Measurements from ENCODE around the gene MCUB. TPM values are rescaled to one million over a fixed set of nuclear protein-coding genes. Genes with fewer than 3 reads are reported as not detected.
A peak's percentile ranks its signal among the peaks of the same experiment; 100 is the strongest.
"Not testable (repeated sequence)": the region's sequence is repeated elsewhere in the genome, so short reads cannot be mapped to it uniquely, and the experiment has no call there.

The MCUB gene
- 13.4 TPM for polyA plus RNA-seq (2013, experiment 1 of 2; ENCODE audit: insufficient read length)
- 5.2 TPM for polyA plus RNA-seq (2013, experiment 2 of 2; ENCODE audit: insufficient read length)

- DNase-seq, result peak; percentile 90
Observed at GRCh38 chr4:109559983-109560686, at the start of gene MCUB. MCUB (plus strand) TSS chr4:109560246; CDS start chr4:109560338, 92 bp downstream.

DNA sequence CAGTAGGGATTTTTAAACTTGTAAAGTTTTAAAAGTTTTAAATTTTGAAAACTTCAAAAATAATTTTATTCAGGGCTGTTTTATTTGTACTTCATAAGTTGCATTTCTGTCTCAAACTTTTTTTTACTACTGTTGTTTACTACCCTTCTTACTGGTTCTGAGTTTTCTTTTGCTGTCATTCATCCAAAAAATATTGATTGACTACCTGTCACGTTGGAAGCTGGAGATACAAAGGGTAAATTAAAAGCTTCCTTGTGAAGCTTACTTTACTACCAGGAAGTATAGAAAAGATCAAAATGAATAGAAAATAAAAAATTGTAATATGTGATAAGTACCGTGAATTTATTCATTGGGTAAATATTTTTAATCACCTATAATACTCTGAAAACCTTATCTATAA lies 49.4 kb upstream of the MCUB start:
- DNase-seq, result no peak

GRCh38 chr4:109511414-109511813 lies 48.6 kb upstream of the MCUB start:
- DNase-seq, result no peak

- DNase-seq, result not testable (repeated sequence)
Observed at GRCh38 chr4:109513368-109513767, 46.7 kb upstream of the MCUB start.

GRCh38 chr4:109532182-109532581 lies 27.9 kb upstream of the MCUB start:
- DNase-seq, result no peak

- no peak for DNase-seq
Observed at GRCh38 chr4:109545401-109545800, 14.6 kb upstream of the MCUB start.

DNA sequence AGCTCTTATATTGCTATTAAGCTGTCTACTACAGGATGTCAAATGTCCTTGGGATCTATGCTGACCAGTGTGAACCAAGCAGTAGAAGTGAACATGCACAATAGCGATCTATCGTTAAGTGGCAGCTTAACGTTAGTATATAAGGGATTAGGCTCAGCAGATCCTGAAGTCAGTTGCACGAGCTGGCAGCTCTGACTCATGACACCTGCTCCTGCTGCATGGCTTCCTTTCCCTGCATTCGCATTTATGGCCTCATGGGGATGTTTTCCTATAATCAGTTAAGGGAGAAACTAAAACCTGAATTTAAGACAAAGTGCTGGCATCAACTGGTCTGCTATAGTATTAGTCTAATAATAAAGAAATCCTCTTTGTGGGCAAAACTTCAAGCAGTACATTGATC lies 12.7 kb upstream of the MCUB start:
- DNase-seq, result no peak

DNA sequence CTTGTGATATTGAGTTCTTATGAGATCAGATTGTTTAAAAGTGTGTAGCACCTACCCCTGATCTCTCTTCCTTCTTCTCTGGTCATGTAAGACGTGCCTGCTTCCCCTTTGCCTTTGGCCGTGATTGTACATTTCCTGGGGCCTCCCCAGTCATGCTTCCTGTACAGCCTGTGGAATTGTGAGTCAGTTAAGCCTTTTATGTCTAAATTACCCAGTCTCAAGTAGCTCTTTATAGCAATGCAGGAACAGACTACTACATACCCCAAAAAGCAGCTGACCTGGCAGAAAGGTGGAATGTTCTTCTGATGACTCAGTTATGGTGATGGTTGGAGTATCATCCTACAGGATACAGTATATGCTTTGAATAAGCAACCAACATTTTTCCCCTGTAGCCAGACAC lies 11.4 kb upstream of the MCUB start:
- peak; percentile 70 for DNase-seq

- DNase-seq, result no peak
Observed at GRCh38 chr4:109552237-109552636, 7.8 kb upstream of the MCUB start.

GRCh38 chr4:109553130-109553529 lies 6.9 kb upstream of the MCUB start:
- DNase-seq, result no peak

DNA sequence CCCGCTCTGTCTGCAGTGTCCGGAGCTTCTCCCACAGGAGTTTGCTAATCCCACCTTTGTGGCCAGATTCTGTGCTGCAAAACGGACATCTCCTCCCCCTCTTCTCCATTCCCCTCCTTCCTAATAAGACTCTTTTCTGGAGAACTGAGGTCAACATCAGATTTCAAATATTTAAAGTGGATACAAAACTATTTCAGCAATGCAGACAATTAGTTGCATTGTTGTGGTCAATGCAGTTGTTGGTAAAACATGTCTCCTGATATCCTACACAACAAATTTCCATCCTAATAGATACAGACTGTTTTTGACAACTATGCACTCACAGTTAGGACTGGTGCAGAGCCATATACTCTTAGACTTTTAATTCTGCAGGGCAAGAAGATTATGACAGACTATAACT lies 5.1 kb upstream of the MCUB start:
- no peak for DNase-seq

DNA sequence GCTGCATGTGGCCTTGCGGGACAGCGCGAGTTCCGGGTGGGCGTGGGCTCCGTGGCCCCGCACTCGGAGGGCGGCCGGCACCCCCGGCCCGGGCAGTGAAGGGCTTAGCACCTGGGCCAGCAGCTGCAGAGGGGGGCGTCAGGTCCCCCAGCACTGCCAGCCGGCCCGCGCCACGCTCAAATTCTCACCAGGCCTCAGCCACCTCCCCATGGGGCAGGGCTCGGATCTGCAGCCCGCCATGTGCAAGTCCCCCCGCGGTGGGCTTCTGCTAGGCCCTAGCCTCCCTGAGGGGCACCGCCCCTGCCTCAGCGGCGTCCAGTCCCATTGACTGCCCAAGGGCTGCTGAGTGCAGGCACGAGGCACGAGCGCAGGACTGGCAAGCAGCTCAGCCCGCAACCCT lies 2.6 kb upstream of the MCUB start:
- no peak for DNase-seq

DNA sequence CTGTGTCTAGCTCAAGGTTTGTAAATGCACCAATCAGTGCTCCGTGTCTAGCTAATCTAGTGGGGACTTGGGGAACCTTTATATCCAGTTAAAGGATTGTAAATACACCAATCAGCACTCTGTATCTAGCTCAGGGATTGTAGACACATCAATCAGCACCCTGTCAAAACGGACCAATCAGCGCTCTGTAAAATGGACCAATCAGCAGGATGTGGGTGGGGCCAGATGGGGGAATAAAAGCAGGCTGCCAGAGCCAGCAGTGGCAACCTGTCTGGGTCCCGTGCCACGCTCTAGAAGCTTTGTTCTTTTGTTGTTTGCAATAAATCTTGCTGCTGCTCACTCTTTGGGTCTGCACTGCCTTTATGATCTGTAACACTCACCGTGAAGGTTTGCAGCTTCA lies 2.0 kb upstream of the MCUB start:
- DNase-seq, result not testable (repeated sequence)

DNA sequence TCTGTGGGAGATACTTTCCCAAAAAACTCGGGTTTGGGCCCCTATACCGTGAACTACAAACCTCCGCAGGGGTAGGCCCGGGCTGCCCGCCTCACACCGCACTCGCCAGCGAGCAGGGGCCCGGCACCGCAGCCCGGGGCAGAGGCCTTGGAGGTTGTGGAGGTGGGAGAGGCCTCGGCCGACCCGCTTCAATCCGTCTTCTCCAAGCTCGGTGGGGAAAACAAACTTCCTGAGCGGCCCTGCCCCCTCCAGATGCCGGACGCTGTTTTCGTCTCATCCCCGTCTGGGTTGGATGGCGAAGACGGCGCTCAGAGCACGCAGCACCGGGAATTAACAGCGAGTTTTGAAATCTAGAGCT lies 442 bp upstream of the MCUB start:
- no peak for DNase-seq

- peak; percentile 69 for DNase-seq
Observed at GRCh38 chr4:109560687-109561461, 828 bp downstream of the MCUB start.

DNA sequence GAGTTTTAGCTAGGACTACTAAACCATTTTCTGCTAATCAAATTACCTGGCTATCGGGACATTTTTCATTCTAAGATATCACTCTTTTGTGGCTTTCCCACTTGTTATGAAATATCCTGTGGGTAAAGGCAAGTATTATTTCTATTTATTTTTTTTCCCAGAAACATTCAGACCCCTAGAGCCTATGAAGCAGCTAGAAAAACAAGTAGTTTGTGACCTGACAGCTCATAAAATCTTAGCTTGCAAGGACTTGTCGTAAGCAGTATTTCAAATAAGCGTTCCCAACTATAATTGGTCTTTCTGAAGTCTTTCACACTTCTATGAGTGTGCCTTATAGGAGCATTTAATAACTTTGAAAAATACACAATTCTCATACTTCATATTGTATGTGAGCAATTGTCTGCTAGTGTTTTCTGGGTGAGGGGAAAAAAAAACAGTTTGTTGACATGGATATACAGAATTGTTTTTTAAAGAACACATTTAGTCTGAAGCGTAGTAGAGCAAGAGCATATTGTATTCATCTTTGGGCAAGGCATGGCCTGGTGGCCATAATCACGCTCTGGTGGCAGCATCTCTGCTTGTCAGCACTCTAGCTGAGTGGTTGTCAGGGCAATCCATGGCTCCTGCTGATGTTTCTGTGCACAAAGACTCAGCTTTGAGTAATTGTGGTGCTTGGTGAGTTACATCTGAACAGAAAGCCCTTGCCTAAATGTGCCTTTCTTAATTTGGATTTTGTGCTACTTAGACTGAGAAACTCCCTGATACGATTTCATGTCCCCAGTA lies 2.6 kb downstream of the MCUB start:
- no peak for DNase-seq

GRCh38 chr4:109571494-109571893 lies 11.4 kb downstream of the MCUB start:
- no peak for DNase-seq

DNA sequence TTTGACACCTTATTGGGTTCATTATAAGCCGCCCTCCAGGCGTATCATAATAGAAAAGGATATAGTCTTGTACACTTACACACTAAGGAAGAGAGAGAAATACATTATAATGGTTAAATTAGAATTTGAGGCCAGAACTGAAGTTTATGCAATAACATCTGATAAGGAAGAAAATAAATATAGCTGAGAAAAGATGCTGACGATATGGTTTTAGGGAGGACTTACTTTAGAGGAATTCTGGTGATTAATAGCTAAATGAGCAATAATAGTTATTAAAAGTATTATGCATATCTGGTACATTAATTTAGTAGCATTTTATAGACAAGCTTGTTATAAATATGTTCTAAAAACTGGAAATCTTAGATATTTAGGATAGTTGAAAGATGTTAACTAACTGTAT lies 12.1 kb downstream of the MCUB start:
- DNase-seq, result no peak

DNA sequence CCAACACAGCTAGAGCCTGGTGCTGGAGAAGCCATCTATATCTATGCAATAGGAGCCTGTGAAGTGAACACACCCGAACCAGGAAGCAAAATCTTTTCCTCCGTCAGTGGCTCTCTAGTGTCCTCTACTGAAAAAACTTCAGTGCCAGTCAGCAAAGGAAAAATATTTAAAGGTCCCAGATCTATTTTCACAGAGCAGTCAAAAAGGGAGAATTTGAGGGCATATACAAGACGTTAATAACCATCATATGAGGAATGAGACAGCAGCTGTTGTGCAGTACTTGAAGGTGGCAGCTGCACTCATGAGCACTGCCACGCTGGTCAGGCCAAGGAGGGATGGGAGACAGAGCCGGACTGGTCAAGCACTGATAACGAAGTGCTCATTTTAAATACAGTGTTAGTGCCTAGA lies 14.4 kb downstream of the MCUB start:
- no peak for DNase-seq

DNA sequence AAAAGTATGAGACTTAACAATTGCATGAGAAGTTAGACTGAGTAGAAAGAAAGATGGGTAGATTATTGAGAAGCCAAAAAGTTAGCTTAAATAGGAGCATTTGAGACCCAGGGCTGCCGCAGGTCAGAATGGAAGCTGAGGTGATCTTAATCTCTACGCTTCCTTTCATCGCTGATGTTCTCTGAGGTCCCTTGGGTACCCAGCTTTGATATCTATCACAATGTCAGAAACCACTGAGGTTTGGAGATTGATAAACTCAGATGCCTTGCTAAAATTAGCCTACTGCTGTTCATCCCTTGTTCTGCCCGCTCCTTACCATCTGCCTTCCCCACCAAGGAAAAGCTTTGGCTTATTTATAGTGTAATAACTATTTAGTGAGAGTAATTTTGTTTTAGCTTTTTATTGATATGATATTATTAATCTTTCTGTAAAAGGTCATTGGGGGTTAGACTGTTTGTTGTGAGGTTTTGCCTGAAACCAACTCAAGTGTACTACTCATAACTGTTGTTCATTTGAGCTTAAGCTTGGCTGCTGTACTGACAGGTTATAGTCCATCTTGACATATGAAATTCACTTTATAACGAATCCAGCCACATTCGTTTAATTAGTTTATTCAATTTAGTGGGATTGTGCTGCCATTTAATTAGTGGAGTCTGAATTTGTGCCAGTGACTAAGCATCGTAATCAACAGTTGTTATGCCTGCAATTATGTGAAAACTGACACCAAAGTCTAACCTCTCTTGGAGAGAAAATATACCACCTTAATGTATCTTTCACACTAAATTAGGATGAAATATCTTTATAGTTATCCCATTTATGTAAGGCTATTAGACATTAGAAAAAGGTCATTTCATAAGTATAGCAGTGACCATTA lies 15.1 kb downstream of the MCUB start:
- DNase-seq, result no peak

DNA sequence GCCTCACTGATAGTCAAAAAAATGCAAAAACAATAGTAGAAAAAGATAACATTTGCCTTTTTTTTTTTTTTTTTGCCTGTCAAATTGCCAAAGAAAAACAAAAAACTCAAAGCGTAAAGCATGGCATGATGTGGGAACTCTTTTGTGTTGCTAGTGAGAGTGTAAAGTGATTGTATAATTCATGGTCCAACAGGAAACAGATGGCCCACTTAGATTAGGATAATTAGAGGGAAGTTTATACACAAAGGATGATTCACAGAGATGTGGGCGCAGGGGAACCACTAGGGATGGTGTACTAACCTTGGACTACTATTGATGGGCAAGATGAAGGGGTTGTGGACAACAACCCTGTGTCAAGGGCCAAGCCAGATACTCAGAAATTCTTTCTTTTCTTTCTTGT lies 16.4 kb downstream of the MCUB start:
- DNase-seq, result no peak

DNA sequence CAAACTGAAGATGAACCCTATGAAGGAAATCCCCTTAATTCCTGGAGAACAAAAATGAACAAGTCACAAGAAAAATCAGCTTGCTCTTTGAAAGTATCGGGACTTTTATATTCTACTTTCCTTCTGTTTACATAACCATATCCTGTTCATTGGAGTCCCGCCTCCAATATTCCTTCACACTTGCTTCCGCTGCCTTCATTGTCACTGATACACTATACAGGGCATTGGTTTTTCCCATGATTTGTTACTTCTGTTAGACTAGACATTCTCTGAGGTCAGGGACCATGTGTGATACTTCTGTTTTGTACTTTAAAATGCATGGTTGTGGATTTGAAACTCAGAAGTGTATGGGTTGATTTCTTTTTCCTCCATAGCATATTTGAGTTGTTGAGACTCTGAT lies 18.8 kb downstream of the MCUB start:
- DNase-seq, result no peak

Measured in fibroblast of skin of back (primary cell).